Upper lobe of right lung (tissue), 1 donor: ENCODE data around the gene BTG4. TPM values are rescaled to one million over a fixed set of nuclear protein-coding genes. Genes with fewer than 3 reads are reported as not detected.

Source experiments
- ATAC-seq: fragments of 200-7000 bp; cut with Tn5 transposase; one replicate; pipeline ENCODE4 v1.9.1; 2020; ENCODE audit warnings: mild to moderate bottlenecking, moderate library complexity
- DNase-seq: peaks from one replicate; pipeline ENCODE4 v3.0.0-alpha.2; 2020
- H3K27ac ChIP-seq: fragments of 200-600 bp; one replicate; pipeline ENCODE4 v1.8.0; 2022
- H3K27me3 ChIP-seq: fragments of 200-600 bp; one replicate; pipeline ENCODE4 v1.8.0; 2022; ENCODE audit warnings: mild to moderate bottlenecking
- H3K36me3 ChIP-seq: fragments of 200-600 bp; one replicate; pipeline ENCODE4 v1.8.0; 2022
- H3K4me1 ChIP-seq: fragments of 200-600 bp; one replicate; pipeline ENCODE4 v1.8.0; 2022
- H3K4me3 ChIP-seq: fragments of 200-600 bp; one replicate; pipeline ENCODE4 v1.8.0; 2022; ENCODE audit warnings: mild to moderate bottlenecking
- H3K9me3 ChIP-seq: fragments of 200-600 bp; one replicate; pipeline ENCODE4 v1.8.0; 2022
- CTCF ChIP-seq: fragments of 200-600 bp; IDR thresholded peaks from one replicate; pipeline ENCODE4 v1.8.0; 2022; ENCODE audit warnings: antibody characterized with exemption
- intact Hi-C: fragments of 100-400 bp; cut with DNase I; formaldehyde crosslinking; loops from one replicate; pipeline ENCODE4 v1.11.0; 2022
- total RNA-seq: library from RNA; stranded (reverse); fragmentation: NEBNext Ultra II Directional; extraction: Animal tissue kit (Norgen Biotek cat#: 25700); gene quantifications from one replicate; pipeline ENCODE4 v1.2.1, GENCODE V29; 2021
- donor health status: DM: no; HTN: yes; CAD: no; lungs with severe emphysema.

The BTG4 gene
- total RNA-seq, 1 donor from 2014 or later, result not detected

- TF ChIP-seq CTCF, result no peak
Observed at GRCh38 chr11:111483431-111483830, 28.8 kb downstream of the BTG4 start.

GRCh38 chr11:111479666-111480065 is 32.5 kb downstream of the BTG4 start:
- no peaks in the 10 kb centered on the region for H3K4me1 ChIP-seq
- H3K27ac ChIP-seq, result no peak overlapping the region
- ATAC-seq (no peak), DNase-seq (no peak)
- no peaks in the 10 kb centered on the region for H3K36me3 ChIP-seq
- no peak overlapping the region for H3K4me3 ChIP-seq
- intact Hi-C loops, result no loop called here
- TF ChIP-seq CTCF, result no peak
- peaks cover 4% of the 10 kb centered on the region for H3K9me3 ChIP-seq
- H3K27me3 ChIP-seq, result no peaks in the 10 kb centered on the region

More at GRCh38 chr11:111483431-111483830, 28.8 kb downstream of the BTG4 start:
- intact Hi-C loops, result no loop called here
- ATAC-seq (no peak), DNase-seq (no peak)
- H3K4me1 ChIP-seq, result no peaks in the 10 kb centered on the region
- H3K27ac ChIP-seq, result no peak overlapping the region
- no peaks in the 10 kb centered on the region for H3K27me3 ChIP-seq
- no peaks in the 10 kb centered on the region for H3K36me3 ChIP-seq
- H3K9me3 ChIP-seq, result peaks cover 4% of the 10 kb centered on the region
- no peak overlapping the region for H3K4me3 ChIP-seq

GRCh38 chr11:111477898-111478297 is 34.3 kb downstream of the BTG4 start:
- Histone ChIP-seq H3K27ac (no peak overlapping the region), H3K36me3 (no peaks in the 10 kb centered on the region), H3K27me3 (no peaks in the 10 kb centered on the region), H3K9me3 (peaks cover 7% of the 10 kb centered on the region), H3K4me1 (no peaks in the 10 kb centered on the region), H3K4me3 (no peak overlapping the region)
- intact Hi-C loops, result no loop called here
- no peak for TF ChIP-seq CTCF
- DNase-seq (no peak), ATAC-seq (no peak)

DNA sequence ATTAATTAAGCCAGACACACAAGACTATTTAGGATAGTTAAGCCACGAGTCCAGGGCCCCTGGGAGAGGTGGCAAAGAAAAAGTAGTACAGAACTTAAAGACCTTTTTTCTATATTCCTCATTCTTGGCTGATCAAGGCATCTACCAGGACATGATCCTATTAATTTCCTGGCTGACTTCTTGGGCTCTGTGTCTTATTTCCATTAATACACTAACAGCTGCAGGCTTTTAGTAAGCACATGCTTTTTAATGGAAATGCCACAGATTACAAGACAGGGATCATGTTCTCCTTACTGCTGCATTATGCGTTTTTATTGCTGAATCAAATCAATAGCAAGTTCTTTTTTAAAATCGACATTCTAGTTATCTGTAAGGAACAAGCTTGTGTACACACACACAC is 35.2 kb downstream of the BTG4 start:
- H3K4me3 ChIP-seq, result no peak overlapping the region
- H3K4me1 ChIP-seq, result no peaks in the 10 kb centered on the region
- H3K36me3 ChIP-seq, result no peaks in the 10 kb centered on the region
- no peak for DNase-seq
- no peak for TF ChIP-seq CTCF
- intact Hi-C loops, result no loop called here
- H3K27ac ChIP-seq, result no peak overlapping the region
- no peaks in the 10 kb centered on the region for H3K27me3 ChIP-seq
- no peak for ATAC-seq
- peaks cover 7% of the 10 kb centered on the region for H3K9me3 ChIP-seq

GRCh38 chr11:111476366-111476765 is 35.8 kb downstream of the BTG4 start:
- Histone ChIP-seq H3K27me3 (no peaks in the 10 kb centered on the region), H3K9me3 (peaks cover 7% of the 10 kb centered on the region), H3K27ac (no peak overlapping the region), H3K4me1 (no peaks in the 10 kb centered on the region), H3K36me3 (no peaks in the 10 kb centered on the region), H3K4me3 (no peak overlapping the region)
- DNase-seq (no peak), ATAC-seq (no peak)
- TF ChIP-seq CTCF, result no peak
- intact Hi-C loops, result no loop called here

GRCh38 chr11:111474432-111474831 is 37.8 kb downstream of the BTG4 start:
- H3K4me3 ChIP-seq, result no peak overlapping the region
- DNase-seq (no peak), ATAC-seq (no peak)
- H3K9me3 ChIP-seq, result peaks cover 7% of the 10 kb centered on the region
- H3K27me3 ChIP-seq, result no peaks in the 10 kb centered on the region
- no peak for TF ChIP-seq CTCF
- intact Hi-C loops, result no loop called here
- H3K4me1 ChIP-seq, result no peaks in the 10 kb centered on the region
- H3K27ac ChIP-seq, result no peak overlapping the region
- H3K36me3 ChIP-seq, result no peaks in the 10 kb centered on the region
